ENCODE measurements around the gene TDP1.

TDP1 gene

DNA sequence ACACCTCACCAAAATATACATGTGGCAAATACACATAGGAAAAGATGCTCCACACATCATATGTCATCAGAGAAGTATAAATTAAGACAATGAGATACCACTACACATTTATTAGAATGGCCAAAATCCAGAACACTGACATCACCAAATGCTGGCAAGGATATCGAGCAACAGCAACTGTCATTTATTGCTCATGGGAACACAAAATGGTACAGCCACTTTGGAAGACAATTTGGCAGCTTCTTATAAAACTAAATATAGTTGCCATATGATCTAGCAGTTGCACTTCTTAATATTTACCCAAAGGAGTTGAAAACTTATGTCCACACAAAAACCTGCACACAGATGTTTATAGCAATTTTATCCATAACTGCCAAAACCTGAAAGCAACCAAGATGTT, 99.1 kb downstream of the TDP1 start:
- Histone ChIP-seq H3K4me3 (replicated peaks; ENCODE audit: insufficient read depth, low read length) (no peak overlapping the region), H3K27me3 (ENCODE audit: insufficient read depth, poor library complexity, severe bottlenecking) (peaks cover 20% of the 10 kb centered on the region), H3K27ac (replicated peaks) (no peak overlapping the region)
- TF ChIP-seq, protein P1, sequence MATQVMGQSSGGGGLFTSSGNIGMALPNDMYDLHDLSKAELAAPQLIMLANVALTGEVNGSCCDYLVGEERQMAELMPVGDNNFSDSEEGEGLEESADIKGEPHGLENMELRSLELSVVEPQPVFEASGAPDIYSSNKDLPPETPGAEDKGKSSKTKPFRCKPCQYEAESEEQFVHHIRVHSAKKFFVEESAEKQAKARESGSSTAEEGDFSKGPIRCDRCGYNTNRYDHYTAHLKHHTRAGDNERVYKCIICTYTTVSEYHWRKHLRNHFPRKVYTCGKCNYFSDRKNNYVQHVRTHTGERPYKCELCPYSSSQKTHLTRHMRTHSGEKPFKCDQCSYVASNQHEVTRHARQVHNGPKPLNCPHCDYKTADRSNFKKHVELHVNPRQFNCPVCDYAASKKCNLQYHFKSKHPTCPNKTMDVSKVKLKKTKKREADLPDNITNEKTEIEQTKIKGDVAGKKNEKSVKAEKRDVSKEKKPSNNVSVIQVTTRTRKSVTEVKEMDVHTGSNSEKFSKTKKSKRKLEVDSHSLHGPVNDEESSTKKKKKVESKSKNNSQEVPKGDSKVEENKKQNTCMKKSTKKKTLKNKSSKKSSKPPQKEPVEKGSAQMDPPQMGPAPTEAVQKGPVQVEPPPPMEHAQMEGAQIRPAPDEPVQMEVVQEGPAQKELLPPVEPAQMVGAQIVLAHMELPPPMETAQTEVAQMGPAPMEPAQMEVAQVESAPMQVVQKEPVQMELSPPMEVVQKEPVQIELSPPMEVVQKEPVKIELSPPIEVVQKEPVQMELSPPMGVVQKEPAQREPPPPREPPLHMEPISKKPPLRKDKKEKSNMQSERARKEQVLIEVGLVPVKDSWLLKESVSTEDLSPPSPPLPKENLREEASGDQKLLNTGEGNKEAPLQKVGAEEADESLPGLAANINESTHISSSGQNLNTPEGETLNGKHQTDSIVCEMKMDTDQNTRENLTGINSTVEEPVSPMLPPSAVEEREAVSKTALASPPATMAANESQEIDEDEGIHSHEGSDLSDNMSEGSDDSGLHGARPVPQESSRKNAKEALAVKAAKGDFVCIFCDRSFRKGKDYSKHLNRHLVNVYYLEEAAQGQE (IDR thresholded peaks at IDR 0.05; ENCODE audit: insufficient replicate concordance, low read depth): no peak
- TF ChIP-seq, protein P2, sequence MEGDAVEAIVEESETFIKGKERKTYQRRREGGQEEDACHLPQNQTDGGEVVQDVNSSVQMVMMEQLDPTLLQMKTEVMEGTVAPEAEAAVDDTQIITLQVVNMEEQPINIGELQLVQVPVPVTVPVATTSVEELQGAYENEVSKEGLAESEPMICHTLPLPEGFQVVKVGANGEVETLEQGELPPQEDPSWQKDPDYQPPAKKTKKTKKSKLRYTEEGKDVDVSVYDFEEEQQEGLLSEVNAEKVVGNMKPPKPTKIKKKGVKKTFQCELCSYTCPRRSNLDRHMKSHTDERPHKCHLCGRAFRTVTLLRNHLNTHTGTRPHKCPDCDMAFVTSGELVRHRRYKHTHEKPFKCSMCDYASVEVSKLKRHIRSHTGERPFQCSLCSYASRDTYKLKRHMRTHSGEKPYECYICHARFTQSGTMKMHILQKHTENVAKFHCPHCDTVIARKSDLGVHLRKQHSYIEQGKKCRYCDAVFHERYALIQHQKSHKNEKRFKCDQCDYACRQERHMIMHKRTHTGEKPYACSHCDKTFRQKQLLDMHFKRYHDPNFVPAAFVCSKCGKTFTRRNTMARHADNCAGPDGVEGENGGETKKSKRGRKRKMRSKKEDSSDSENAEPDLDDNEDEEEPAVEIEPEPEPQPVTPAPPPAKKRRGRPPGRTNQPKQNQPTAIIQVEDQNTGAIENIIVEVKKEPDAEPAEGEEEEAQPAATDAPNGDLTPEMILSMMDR (IDR thresholded peaks at IDR 0.05; ENCODE audit: insufficient read depth, low read length): no peak
- TF ChIP-seq POLR2AphosphoS5 (IDR thresholded peaks at IDR 0.05; ENCODE audit: low read depth): no peak
- no peak for TF ChIP-seq GABPA (IDR thresholded peaks at IDR 0.05; ENCODE audit: low read depth)
- no peak for TF ChIP-seq SPI1 (IDR thresholded peaks at IDR 0.05; ENCODE audit: borderline replicate concordance, low read depth)
- no peak for DNase-seq (ENCODE audit: low read depth in 1 of 2, low spot score in 1 of 2)

DNA sequence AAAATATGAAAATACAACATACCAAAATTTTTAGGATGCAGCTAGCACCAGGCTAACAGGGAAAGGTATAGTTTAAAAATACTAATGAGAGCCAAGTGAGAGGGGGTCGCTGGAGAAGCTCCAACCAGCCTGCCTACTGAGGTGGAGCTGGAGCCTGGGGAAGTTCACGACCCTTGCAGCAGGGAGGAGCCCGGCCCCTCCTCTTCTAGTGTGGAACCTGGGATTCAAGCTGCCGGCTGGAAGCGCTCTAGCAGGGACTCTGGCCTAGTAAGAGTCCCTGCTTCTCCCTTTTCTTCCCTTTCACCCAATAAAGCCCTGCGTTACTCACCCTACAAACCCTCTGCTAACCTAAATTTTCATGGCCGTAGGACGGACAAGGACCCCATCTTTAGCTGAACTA, 101.1 kb downstream of the TDP1 start:
- H3K27me3 ChIP-seq (ENCODE audit: insufficient read depth, poor library complexity, severe bottlenecking): peaks cover 35% of the 10 kb centered on the region
- no peak overlapping the region for H3K4me3 ChIP-seq (replicated peaks; ENCODE audit: insufficient read depth, low read length)
- TF ChIP-seq POLR2AphosphoS5 (IDR thresholded peaks at IDR 0.05; ENCODE audit: low read depth) (no peak), SPI1 (IDR thresholded peaks at IDR 0.05; ENCODE audit: borderline replicate concordance, low read depth) (no peak), GABPA (IDR thresholded peaks at IDR 0.05; ENCODE audit: low read depth) (no peak)
- TF ChIP-seq, protein P1 (IDR thresholded peaks at IDR 0.05; ENCODE audit: insufficient replicate concordance, low read depth): no peak
- TF ChIP-seq, protein P2 (IDR thresholded peaks at IDR 0.05; ENCODE audit: insufficient read depth, low read length): no peak
- DNase-seq (ENCODE audit: low read depth in 1 of 2, low spot score in 1 of 2): no peak
- no peak overlapping the region for H3K27ac ChIP-seq (replicated peaks)

DNA sequence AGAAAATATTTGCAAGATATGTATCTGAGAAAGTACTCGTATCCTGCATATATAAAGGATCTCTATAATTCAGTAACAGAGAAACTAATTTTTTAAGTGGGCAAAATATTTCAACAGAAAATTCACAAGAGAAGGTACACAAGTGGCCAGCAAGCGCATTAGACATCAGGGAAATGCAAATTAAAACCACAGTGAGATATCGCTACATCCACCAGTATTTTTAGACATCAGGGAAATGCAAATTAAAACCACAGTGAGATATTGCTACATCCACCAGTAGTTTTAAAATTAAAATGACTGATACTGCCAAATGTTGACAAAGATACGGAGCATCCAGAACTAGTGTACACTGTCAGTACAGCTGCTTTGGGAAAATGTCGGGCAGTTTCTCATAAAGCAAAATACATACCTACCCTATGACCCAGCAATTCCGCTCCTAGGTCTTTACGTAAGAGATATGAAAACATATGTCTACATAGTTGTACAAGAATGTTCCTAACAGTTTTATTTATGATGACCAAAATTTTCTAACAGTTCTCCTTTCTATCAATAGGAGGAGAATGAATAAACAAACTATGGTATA, 103.2 kb downstream of the TDP1 start:
- Histone ChIP-seq H3K27me3 (ENCODE audit: insufficient read depth, poor library complexity, severe bottlenecking) (peaks cover 54% of the 10 kb centered on the region), H3K27ac (replicated peaks) (no peak overlapping the region), H3K4me3 (replicated peaks; ENCODE audit: insufficient read depth, low read length) (no peak overlapping the region)
- DNase-seq (ENCODE audit: low read depth in 1 of 2, low spot score in 1 of 2): no peak
- TF ChIP-seq GABPA (IDR thresholded peaks at IDR 0.05; ENCODE audit: low read depth) (no peak), SPI1 (IDR thresholded peaks at IDR 0.05; ENCODE audit: borderline replicate concordance, low read depth) (no peak), POLR2AphosphoS5 (IDR thresholded peaks at IDR 0.05; ENCODE audit: low read depth) (no peak)
- TF ChIP-seq, protein P1 (IDR thresholded peaks at IDR 0.05; ENCODE audit: insufficient replicate concordance, low read depth): no peak
- TF ChIP-seq, protein P2 (IDR thresholded peaks at IDR 0.05; ENCODE audit: insufficient read depth, low read length): no peak

All from HL-60 (cell line).